Activated naive CD8-positive, alpha-beta T cell (primary cell): ENCODE results near the gene NTM.

Experiments used
- H3K27ac Mint-ChIP-seq: one replicate; pipeline ENCODE4 v1.8.0; 2021; ENCODE audit warnings: mixed read lengths
- H3K27me3 Mint-ChIP-seq: one replicate; pipeline ENCODE4 v1.8.0; 2021; ENCODE audit warnings: mixed read lengths
- H3K36me3 Mint-ChIP-seq: one replicate; pipeline ENCODE4 v1.8.0; 2021; ENCODE audit warnings: mixed read lengths
- H3K4me1 Mint-ChIP-seq: one replicate; pipeline ENCODE4 v1.8.0; 2021; ENCODE audit warnings: low read depth, mixed read lengths
- H3K4me3 Mint-ChIP-seq: one replicate; pipeline ENCODE4 v1.8.0; 2021; ENCODE audit warnings: mild to moderate bottlenecking, mixed read lengths
- H3K9me3 Mint-ChIP-seq: one replicate; pipeline ENCODE4 v1.8.0; 2021; ENCODE audit warnings: low read depth, mixed read lengths

NTM gene

GRCh38 chr11:132037956-132038355 lies 667.5 kb downstream of the NTM start:
- Mint-ChIP-seq H3K36me3 (no peaks in the 10 kb centered on the region), H3K27me3 (peaks cover 2% of the 10 kb centered on the region), H3K27ac (no peak overlapping the region), H3K4me1 (no peaks in the 10 kb centered on the region), H3K9me3 (no peaks in the 10 kb centered on the region), H3K4me3 (no peak overlapping the region)

- no peak overlapping the region for H3K4me3 Mint-ChIP-seq
- no peak overlapping the region for H3K27ac Mint-ChIP-seq
- no peaks in the 10 kb centered on the region for H3K36me3 Mint-ChIP-seq
- peaks cover 2% of the 10 kb centered on the region for H3K27me3 Mint-ChIP-seq
- H3K4me1 Mint-ChIP-seq: no peaks in the 10 kb centered on the region
- no peaks in the 10 kb centered on the region for H3K9me3 Mint-ChIP-seq
These were observed 669.1 kb downstream of the NTM start for GRCh38 chr11:132039521-132039920.

DNA sequence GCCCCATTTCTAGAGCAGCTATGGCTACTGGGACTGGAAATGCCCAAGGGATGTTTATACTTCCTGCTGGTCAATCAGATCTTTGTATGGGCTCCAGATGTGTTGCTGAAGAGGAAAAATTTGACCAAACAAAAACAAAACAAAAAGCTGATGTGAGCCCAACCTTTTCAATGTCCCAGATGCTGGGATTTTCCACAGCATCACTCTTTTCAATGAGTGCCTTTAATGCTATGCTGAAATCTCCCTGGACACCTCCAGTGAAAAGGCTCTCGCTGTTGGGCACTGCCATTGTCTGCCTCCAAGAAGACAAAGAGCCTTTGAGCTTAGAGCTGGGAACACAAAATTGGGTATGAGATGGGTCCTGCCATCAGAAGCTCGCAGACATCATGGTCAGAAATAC lies 671.9 kb downstream of the NTM start:
- Mint-ChIP-seq H3K36me3 (no peaks in the 10 kb centered on the region), H3K4me3 (no peak overlapping the region), H3K27ac (no peak overlapping the region), H3K4me1 (no peaks in the 10 kb centered on the region), H3K27me3 (peaks cover 2% of the 10 kb centered on the region), H3K9me3 (no peaks in the 10 kb centered on the region)

DNA sequence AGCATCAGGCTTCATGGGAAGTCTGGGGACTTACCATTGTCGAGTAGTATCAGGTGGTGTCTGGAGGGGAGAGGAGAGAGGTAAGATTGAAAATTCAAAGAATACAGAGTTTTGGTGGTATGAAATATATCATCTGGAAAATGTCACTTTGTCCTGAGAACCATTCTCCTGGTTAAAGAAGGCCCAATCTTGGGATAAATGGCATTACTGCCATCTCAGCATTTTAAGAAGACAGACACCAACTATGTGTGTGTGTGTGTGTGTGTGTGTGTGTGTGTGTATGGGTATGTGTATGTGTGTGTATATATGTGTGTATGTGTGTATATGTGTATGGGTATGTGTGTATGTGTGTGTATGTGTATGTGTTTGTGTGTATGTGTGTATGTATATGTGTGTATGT lies 673.3 kb downstream of the NTM start:
- H3K4me1 Mint-ChIP-seq: no peaks in the 10 kb centered on the region
- no peak overlapping the region for H3K27ac Mint-ChIP-seq
- H3K4me3 Mint-ChIP-seq: no peak overlapping the region

DNA sequence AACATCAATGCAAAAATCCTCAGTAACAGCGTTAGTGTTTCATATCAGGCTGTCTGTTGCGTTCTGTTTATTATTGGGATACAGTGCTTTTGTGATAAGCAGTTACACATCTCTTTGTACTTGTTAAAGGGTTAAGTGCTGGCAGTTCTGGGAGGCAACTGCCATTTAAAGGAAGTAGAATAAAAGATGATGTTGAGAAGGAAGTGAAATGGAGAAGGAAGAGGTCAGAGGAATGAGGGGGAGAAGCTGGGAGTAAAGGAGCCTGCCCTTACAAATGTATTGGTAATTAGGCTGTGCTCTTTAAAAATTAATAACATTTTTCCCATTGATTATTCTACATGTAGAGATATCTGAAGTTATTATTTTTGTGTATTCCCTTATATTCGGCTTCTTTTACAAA lies 674.7 kb downstream of the NTM start:
- H3K4me3 Mint-ChIP-seq: no peak overlapping the region
- H3K4me1 Mint-ChIP-seq: no peaks in the 10 kb centered on the region
- H3K27ac Mint-ChIP-seq: no peak overlapping the region
- H3K27me3 Mint-ChIP-seq: peaks cover 2% of the 10 kb centered on the region
- no peaks in the 10 kb centered on the region for H3K9me3 Mint-ChIP-seq
- no peaks in the 10 kb centered on the region for H3K36me3 Mint-ChIP-seq

More for the DNA sequence above, 673.3 kb downstream of the NTM start:
- Mint-ChIP-seq H3K27me3 (peaks cover 2% of the 10 kb centered on the region), H3K9me3 (no peaks in the 10 kb centered on the region), H3K36me3 (no peaks in the 10 kb centered on the region)

DNA sequence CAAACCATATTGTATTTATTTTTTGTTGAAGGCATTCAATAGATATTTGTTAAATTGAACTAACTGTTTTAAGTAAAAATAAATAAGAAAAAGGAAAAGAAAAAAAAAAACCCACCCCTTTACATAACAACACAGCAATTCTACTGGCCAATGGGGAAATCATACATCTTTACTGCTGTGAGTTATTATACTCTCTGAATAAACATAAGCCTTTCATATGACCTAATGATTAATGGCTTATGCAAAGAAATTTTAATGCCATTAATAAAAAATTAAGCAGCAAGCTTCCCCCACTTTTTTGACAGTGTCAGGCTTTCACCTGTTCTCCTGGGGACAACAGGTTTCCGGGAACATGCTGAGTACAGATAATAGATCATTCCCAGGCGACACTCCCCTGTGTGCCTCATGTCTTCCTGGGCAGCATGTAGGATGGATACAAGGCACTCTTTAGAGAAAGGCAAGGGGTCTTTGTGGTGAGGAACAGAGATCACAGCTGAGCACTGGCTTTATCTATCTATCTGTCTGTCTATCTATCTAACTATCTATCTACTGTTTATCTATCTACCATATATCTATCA lies 676.0 kb downstream of the NTM start:
- no peaks in the 10 kb centered on the region for H3K36me3 Mint-ChIP-seq
- no peaks in the 10 kb centered on the region for H3K9me3 Mint-ChIP-seq
- no peaks in the 10 kb centered on the region for H3K27me3 Mint-ChIP-seq
- no peaks in the 10 kb centered on the region for H3K4me1 Mint-ChIP-seq
- H3K27ac Mint-ChIP-seq: no peak overlapping the region
- no peak overlapping the region for H3K4me3 Mint-ChIP-seq

DNA sequence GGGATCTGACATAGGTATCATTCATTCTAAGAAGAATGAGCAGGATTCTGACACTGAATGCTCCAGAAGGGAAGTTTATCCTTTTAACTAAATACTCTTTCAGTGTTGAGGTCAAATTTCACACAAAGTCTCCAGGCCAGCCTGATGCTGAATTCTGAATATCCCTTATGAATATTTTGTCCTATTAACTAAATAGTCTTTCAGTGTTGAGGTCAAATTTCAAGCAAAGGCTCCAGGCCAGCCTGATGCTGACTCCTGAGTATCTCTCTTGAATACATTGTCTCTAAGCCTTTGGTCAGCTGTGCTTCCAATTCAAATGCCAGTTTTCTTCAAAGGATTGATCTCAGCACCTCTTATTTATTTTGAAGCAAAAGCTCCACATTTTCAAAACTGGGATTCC lies 676.8 kb downstream of the NTM start:
- no peaks in the 10 kb centered on the region for H3K27me3 Mint-ChIP-seq
- H3K9me3 Mint-ChIP-seq: no peaks in the 10 kb centered on the region
- H3K27ac Mint-ChIP-seq: no peak overlapping the region
- no peaks in the 10 kb centered on the region for H3K4me1 Mint-ChIP-seq
- H3K4me3 Mint-ChIP-seq: no peak overlapping the region
- no peaks in the 10 kb centered on the region for H3K36me3 Mint-ChIP-seq

DNA sequence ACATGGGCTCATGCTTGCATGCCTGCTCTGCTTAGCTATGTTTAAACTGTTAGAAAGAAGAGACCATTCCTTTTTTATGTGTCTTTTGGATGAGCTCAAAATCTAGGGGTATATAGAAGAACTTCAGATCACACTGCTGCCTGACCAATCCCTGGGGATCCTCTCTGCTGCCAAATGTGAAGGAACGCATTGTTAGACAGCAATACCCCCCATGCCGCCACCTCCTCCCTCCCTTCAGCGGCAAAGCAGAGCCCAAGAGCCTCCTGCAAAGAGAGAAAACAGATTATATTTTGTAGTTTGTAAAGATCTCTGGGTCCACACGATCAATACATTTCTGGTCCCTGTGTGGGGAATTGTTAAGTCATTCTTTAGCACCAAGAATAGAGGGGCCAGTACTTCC lies 677.6 kb downstream of the NTM start:
- H3K9me3 Mint-ChIP-seq: no peaks in the 10 kb centered on the region
- no peaks in the 10 kb centered on the region for H3K27me3 Mint-ChIP-seq
- H3K36me3 Mint-ChIP-seq: no peaks in the 10 kb centered on the region
- H3K4me1 Mint-ChIP-seq: no peaks in the 10 kb centered on the region
- no peak overlapping the region for H3K27ac Mint-ChIP-seq
- H3K4me3 Mint-ChIP-seq: no peak overlapping the region

GRCh38 chr11:132049205-132049604 lies 678.8 kb downstream of the NTM start:
- Mint-ChIP-seq H3K4me3 (no peak overlapping the region), H3K36me3 (no peaks in the 10 kb centered on the region), H3K9me3 (no peaks in the 10 kb centered on the region), H3K27ac (no peak overlapping the region), H3K27me3 (no peaks in the 10 kb centered on the region), H3K4me1 (no peaks in the 10 kb centered on the region)

DNA sequence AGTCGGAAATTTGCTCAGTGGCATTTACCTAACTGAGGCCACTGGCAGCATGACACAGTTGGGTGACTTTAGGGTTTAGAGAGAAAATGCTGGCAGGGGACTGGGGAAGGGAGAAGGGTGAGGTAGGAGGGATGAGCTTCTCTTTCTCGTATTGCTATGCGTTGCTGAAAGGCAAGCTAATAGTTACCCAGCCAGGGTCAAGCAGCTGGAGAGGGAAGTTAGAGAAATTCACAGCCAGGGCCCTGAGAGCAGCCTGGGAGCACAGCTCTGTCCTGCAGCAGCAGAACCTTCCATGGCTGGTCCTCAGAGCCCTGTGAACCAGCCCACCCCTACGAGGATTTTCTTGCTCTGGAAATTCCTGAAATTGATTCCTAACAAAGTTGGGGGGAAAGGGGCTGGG lies 679.6 kb downstream of the NTM start:
- H3K4me3 Mint-ChIP-seq: no peak overlapping the region
- H3K4me1 Mint-ChIP-seq: no peaks in the 10 kb centered on the region
- H3K27ac Mint-ChIP-seq: no peak overlapping the region
- no peaks in the 10 kb centered on the region for H3K9me3 Mint-ChIP-seq
- H3K36me3 Mint-ChIP-seq: no peaks in the 10 kb centered on the region
- H3K27me3 Mint-ChIP-seq: no peaks in the 10 kb centered on the region

DNA sequence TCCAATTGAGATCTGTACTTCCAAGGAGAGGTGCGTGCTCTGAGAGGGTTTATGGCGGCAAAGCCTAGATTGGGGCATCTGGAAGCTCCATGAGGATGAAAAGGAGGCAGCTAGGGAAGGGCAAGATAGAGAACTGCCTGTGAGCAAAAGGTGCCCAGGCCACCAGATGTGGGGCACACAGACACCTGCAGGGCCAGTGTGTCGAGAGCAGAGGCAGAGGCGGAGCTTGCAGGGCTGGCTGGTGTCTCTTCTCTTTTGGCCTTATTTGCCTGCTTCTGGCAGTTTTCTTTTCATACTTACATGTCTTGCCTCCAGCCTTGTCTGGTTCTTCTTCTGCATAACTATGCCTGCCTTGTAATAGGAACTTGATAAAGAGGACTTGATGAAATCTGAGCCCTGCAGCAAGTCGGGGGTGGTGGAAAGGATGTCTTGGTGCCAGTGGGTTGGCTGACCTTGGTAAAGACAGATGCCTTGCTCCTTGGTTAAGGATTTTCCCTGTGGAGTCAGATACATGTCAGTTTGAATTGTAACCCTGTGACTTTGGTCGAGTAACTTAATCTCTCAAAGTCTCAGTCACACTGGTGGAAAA lies 680.3 kb downstream of the NTM start:
- Mint-ChIP-seq H3K36me3 (no peaks in the 10 kb centered on the region), H3K9me3 (no peaks in the 10 kb centered on the region), H3K27ac (no peak overlapping the region), H3K4me1 (no peaks in the 10 kb centered on the region), H3K4me3 (no peak overlapping the region), H3K27me3 (no peaks in the 10 kb centered on the region)

- H3K4me3 Mint-ChIP-seq: no peak overlapping the region
- no peaks in the 10 kb centered on the region for H3K4me1 Mint-ChIP-seq
- no peak overlapping the region for H3K27ac Mint-ChIP-seq
- no peaks in the 10 kb centered on the region for H3K36me3 Mint-ChIP-seq
- H3K27me3 Mint-ChIP-seq: no peaks in the 10 kb centered on the region
- H3K9me3 Mint-ChIP-seq: no peaks in the 10 kb centered on the region
These were observed 681.3 kb downstream of the NTM start for GRCh38 chr11:132051704-132052103.

- Mint-ChIP-seq H3K27ac (no peak overlapping the region), H3K9me3 (no peaks in the 10 kb centered on the region), H3K27me3 (no peaks in the 10 kb centered on the region), H3K36me3 (no peaks in the 10 kb centered on the region), H3K4me3 (no peak overlapping the region), H3K4me1 (no peaks in the 10 kb centered on the region)
These were observed 681.9 kb downstream of the NTM start for GRCh38 chr11:132052342-132052741.

DNA sequence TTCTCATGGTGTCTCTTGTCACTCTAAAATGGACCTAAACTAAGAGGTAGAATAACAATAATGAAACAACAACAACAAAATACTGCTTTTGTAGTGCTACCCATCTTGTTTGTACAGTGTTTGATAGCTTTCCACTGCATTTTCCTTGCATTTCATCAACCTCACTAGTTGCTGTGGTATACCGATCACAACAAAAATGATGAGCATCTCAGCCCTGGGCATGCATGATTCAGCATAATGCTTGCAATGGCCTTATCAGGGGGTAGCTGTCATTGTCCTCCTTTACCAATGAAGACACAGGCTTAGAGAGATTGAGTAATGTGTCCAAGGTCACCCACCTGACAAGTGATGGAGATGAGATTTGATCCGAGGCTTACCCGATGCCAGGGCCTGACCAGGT lies 682.5 kb downstream of the NTM start:
- H3K4me3 Mint-ChIP-seq: no peak overlapping the region
- H3K36me3 Mint-ChIP-seq: no peaks in the 10 kb centered on the region
- H3K27me3 Mint-ChIP-seq: no peaks in the 10 kb centered on the region
- no peaks in the 10 kb centered on the region for H3K9me3 Mint-ChIP-seq
- no peak overlapping the region for H3K27ac Mint-ChIP-seq
- no peaks in the 10 kb centered on the region for H3K4me1 Mint-ChIP-seq

GRCh38 chr11:132054822-132055221 lies 684.4 kb downstream of the NTM start:
- Mint-ChIP-seq H3K9me3 (no peaks in the 10 kb centered on the region), H3K4me3 (no peak overlapping the region), H3K27ac (no peak overlapping the region), H3K36me3 (no peaks in the 10 kb centered on the region), H3K27me3 (no peaks in the 10 kb centered on the region), H3K4me1 (no peaks in the 10 kb centered on the region)

- Mint-ChIP-seq H3K27ac (no peak overlapping the region), H3K9me3 (no peaks in the 10 kb centered on the region), H3K4me1 (no peaks in the 10 kb centered on the region), H3K36me3 (no peaks in the 10 kb centered on the region), H3K4me3 (no peak overlapping the region), H3K27me3 (no peaks in the 10 kb centered on the region)
These were observed 684.9 kb downstream of the NTM start for GRCh38 chr11:132055296-132055695.
